ENCODE data around the gene TMEM239.

Gene TMEM239

GRCh38 chr20:2851086-2851485 lies 34.9 kb downstream of the TMEM239 start:
- DNase-seq, result no peak

DNA sequence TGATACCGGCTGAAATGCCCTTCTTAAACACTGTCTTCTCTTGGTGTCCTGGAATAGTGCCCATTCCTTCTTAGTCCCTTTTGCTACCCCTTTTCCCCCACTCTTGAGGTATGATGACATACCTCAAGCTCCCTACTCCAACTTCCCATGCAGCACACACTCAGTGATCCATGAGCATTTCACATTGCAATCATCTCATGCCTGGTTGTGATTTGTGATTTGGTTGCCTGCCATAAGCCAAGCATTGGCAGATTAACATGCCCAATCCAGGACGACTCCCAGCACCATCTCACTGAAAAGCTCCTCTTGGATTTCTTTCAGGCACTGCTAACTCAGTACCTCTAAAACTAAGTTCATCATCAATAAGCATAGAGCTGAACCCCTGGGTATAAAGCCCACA lies 42.4 kb downstream of the TMEM239 start:
- DNase-seq, result no peak

DNA sequence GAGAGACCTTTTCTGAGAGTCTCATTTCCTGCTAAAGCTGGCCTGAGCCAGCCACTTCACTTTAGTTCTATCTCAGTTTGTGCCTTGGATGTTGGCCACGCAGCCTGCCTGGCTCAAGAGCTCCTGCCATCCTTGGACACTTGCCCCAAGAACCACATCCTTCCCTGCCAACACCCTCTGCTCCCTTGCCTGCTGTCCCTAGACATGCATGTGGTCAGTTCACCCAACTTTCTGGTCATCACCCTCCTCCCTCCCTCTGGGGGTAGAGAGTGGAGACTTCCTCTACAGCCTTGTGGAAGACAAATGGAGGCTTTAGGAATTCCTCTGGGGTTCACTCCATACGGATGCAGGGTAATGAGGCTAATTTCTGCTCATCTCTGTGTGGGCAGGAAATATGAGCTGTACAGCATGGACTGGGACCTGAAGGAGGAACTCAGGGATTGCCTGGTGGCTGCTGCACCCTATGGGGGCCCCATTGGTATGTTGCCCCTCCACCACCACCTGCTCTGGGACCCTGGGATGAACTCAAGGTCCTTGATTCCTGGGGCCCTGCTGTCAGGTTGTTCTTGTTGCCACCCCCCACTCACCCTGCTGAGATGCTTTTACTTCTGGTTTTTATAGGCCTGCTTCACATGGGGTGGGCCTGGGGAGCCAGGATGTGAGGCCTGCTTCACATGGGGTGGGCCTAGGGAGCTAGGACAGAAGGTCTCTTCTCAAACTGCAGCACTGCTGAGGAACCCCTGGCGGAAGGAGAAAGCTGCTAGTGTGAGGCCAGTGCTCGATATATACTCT lies 43.4 kb downstream of the TMEM239 start:
- DNase-seq, result no peak

DNA sequence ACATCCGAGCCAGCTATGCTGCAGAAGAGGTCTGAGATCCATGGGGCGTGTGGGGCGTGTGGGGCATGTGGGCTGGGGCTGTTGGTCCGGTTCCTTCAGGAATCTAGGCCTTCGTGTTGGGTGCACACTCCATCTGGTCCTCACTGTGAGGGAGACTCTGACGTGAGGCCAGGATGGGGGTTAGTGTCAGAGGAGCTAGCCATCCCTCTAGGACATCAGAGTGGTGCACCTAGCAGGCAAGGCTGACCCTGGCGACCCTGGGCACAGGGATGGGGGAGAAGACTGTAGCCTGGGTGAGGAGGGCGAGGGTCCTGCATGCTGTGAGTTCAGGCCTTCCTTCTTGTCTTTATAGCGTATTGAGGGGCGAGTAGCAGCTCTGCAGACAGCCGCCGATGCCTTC lies 48.5 kb downstream of the TMEM239 start:
- DNase-seq, result no peak

- no peak for DNase-seq
Observed at GRCh38 chr20:2865101-2865500, 48.9 kb downstream of the TMEM239 start.

DNA sequence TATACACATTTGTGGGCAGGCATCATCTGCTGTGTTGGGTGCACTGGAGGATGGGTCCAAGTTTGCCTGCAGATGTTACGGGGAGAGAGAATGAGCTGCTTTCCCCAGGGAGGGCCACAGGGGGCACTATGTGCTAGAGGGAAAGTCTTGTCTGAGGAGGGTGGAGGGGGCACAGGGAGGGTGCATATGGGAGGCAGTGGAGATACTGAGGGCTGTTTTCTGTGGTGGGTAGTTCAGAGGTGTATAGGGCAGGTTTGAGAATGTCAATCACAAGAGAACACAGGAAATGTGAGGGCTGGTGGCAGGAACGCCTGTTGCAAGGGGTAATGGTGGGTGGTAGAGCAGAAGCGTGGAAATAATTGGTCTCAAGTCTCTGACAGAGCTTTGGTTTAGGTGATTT lies 49.5 kb downstream of the TMEM239 start:
- DNase-seq, result peak; percentile 57

GRCh38 chr20:2866236-2866635 lies 50.1 kb downstream of the TMEM239 start:
- DNase-seq, result peak; percentile 17

DNA sequence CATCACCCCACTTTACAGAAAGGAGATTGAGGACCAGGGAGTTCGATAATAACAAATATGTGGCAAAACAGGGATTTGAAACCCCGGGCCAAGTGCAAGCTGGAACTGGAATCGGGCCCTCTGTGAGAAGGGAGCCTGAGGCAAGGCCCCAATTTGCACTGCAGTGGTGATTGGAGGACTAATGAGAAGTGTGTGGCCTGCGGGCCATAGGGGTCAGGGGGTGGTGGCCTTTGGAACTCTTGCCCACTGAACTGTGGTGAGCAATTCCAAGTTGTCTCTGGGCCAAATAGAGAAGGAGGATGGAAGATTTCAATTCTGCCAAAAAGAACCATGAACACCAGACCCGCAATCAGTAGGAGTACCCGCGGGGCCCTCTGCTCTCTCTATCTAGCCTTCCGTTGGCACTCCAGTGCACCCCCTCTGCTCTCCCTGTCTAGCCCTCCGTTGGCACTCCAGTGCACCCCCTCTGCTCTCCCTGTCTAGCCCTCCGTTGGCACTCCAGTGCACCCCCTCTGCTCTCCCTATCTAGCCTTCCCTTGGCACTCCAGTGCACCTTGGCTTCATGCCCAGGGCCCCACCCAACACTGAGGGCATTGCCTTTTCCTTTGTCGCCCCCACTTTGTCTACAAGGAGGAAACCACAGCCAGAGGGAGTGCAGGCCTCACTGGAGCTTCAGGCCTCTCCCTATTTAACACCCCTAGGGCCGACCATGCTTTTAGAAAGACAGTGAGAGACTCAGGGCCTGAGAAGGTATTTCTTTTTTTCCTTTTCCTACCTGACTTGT lies 51.1 kb downstream of the TMEM239 start:
- DNase-seq, result no peak

All from CD4-positive, alpha-beta T cell treated with Interleukin-12 subunit alpha and Interleukin-12 subunit beta, for 1 hour (primary cell).